ENCODE data around the gene PEX10. TPM values are rescaled to one million over a fixed set of nuclear protein-coding genes. Genes with fewer than 3 reads are reported as not detected.

PEX10 gene
- total RNA-seq, 2 donors from 2014 or later, result 16.2 to 17.4 TPM

DNA sequence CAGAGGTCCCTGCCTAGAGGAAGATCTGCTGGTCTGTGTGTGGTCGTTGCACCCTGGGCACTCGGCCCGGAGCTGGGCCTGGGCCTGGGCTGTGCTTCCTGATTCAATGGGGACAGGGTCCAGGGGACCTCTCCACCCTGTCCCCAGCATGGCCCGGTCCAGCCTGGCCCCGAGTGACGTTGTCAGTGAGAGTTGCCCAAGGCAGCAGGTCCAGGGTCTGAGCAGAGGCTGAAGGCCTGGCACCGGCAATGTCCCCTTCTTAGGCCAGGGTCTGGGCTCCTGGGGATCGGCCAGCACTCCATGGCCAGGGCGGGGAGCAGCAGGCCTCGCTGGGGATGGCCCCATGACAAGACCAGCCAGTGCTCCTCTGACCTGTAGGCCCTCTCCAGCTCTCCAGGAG lies 15.6 kb upstream of the PEX10 start:
- Histone ChIP-seq H3K27ac (no peak overlapping the region), H3K9me3 (peaks cover 0 to 9% of the 10 kb centered on the region in 2 donors), H3K4me3 (no peak overlapping the region), H3K27me3 (no peaks in the 10 kb centered on the region), H3K4me1 (no peaks in the 10 kb centered on the region), H3K36me3 (no peaks in the 10 kb centered on the region)
- no peak for DNase-seq (ENCODE audit: low spot score)
- TF ChIP-seq, protein P1, sequence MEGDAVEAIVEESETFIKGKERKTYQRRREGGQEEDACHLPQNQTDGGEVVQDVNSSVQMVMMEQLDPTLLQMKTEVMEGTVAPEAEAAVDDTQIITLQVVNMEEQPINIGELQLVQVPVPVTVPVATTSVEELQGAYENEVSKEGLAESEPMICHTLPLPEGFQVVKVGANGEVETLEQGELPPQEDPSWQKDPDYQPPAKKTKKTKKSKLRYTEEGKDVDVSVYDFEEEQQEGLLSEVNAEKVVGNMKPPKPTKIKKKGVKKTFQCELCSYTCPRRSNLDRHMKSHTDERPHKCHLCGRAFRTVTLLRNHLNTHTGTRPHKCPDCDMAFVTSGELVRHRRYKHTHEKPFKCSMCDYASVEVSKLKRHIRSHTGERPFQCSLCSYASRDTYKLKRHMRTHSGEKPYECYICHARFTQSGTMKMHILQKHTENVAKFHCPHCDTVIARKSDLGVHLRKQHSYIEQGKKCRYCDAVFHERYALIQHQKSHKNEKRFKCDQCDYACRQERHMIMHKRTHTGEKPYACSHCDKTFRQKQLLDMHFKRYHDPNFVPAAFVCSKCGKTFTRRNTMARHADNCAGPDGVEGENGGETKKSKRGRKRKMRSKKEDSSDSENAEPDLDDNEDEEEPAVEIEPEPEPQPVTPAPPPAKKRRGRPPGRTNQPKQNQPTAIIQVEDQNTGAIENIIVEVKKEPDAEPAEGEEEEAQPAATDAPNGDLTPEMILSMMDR (IDR thresholded peaks at IDR 0.05), result no peak

DNA sequence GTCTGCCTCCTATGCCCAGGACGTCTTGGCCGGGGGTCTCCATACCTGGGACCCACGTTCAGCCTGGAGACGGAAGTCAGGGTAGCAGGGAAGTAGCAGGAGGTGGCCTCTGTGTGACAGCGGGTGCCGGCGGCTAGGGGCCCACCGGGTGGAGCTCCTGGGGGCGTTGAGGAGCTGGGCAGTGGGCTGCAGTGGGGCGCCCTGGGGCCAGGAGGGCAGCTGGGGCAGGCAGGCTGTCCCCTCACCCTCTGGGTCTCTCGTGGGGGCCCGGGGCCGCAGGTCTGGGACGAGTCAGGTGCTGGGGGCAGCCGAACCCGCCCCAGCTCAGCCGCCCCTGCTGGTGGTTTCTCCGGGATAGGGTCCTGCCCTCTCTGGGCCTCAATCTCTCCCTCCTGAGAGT lies 14.7 kb upstream of the PEX10 start:
- Histone ChIP-seq H3K36me3 (no peaks in the 10 kb centered on the region), H3K27ac (no peak overlapping the region), H3K27me3 (no peaks in the 10 kb centered on the region), H3K9me3 (peaks cover 0 to 17% of the 10 kb centered on the region in 2 donors), H3K4me3 (no peak overlapping the region), H3K4me1 (no peaks in the 10 kb centered on the region)
- TF ChIP-seq, protein P1 (IDR thresholded peaks at IDR 0.05), result no peak
- no peak for DNase-seq (ENCODE audit: low spot score)

DNA sequence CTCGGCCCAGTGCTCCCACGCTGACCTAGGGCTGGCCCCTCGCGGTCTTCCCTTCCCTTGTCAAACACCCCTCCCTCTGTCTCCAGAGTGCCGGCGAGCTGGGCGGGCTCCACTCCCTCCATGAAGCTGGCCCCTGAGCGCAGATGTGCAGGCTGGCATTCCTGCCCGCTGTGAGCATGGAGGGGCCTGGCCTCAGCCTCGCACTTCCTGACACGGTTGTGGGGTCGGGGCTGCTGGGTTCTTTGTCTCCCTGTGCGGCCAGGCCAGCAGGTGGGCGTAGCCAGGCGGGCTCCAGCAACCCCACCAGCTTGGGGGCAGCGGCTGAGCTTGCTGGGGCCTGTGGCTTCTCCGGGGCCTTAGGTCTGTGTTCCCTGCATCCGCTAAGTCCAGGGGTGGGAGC lies 14.2 kb upstream of the PEX10 start:
- Histone ChIP-seq H3K27me3 (no peaks in the 10 kb centered on the region), H3K27ac (no peak overlapping the region), H3K4me1 (no peaks in the 10 kb centered on the region), H3K9me3 (peaks cover 0 to 17% of the 10 kb centered on the region in 2 donors), H3K4me3 (no peak overlapping the region), H3K36me3 (no peaks in the 10 kb centered on the region)
- DNase-seq (ENCODE audit: low spot score), result no peak
- TF ChIP-seq, protein P1 (IDR thresholded peaks at IDR 0.05), result no peak

DNA sequence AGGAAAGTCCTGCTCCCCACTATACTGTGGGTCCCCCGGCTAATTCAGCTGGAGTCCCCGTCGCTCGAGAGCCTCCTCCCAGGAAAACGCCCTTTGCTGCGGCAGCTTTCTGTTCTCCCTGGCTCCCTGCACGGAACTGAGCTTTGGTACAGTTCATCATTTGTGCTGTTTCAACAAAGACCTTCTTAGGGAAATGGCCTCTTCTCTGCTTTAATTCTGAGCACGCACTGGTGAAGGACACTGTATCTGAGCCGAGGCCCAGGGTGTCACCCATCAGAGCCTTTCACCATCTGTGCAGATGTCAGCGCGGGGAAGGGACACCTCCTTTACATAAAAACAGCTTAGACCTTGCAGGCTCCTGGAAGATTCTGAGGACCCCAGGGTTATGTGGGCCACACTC lies 13.5 kb upstream of the PEX10 start:
- Histone ChIP-seq H3K4me1 (no peaks in the 10 kb centered on the region), H3K4me3 (no peak overlapping the region), H3K27me3 (no peaks in the 10 kb centered on the region), H3K9me3 (peaks cover 0 to 17% of the 10 kb centered on the region in 2 donors), H3K36me3 (no peaks in the 10 kb centered on the region), H3K27ac (no peak overlapping the region)
- TF ChIP-seq, protein P1 (IDR thresholded peaks at IDR 0.05), result no peak
- DNase-seq (ENCODE audit: low spot score), result no peak

DNA sequence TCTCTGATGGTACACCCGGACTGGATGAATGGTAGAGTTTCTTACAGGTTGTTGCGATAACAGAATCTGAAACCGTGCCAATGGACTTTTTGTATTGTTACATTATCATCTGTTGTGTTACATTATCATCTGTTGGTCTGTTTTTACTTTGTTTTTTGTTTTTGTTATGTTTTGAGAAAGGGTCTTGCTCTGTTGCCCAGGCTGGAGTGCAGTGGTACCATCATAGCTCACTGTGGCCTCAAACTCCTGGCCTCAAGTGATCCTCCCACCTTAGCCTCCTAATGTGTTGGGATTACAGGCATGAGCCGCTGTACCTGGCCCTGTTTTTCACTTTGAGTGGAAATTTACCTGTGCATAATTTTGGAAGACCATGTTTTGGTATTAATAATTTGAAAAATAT lies 10.2 kb upstream of the PEX10 start:
- TF ChIP-seq, protein P1 (IDR thresholded peaks at IDR 0.05), result no peak
- H3K9me3 ChIP-seq, result peaks cover 0 to 17% of the 10 kb centered on the region in 2 donors
- no peaks in the 10 kb centered on the region for H3K27me3 ChIP-seq
- DNase-seq (ENCODE audit: low spot score), result no peak
- no peak overlapping the region for H3K27ac ChIP-seq
- H3K4me3 ChIP-seq, result no peak overlapping the region
- H3K4me1 ChIP-seq, result no peaks in the 10 kb centered on the region
- no peaks in the 10 kb centered on the region for H3K36me3 ChIP-seq

DNA sequence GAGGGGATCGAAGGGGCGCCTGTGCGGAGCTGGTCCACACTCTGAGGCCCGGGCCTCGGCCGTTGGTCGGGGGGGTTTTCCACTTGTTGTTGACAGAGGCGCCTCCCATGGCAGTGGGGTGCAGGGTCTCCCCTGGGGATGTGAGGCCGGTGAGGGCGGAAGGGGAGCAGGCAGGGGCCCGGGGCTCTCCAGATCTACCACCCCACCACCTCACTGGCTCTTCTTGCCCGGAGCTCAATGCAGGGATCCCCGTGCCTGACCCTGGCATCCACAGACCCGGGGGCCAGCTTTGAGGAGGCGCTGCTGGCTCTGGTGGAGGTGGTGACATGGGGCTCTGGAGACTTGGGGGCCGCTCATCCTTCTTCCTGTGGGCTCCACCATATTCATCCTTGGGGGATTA lies 7.1 kb upstream of the PEX10 start:
- DNase-seq (ENCODE audit: low spot score), result no peak

More for the DNA sequence above, 7.1 kb upstream of the PEX10 start:
- Histone ChIP-seq H3K36me3 (no peaks in the 10 kb centered on the region), H3K27me3 (no peaks in the 10 kb centered on the region), H3K4me1 (peaks cover 0 to 2% of the 10 kb centered on the region in 2 donors), H3K4me3 (no peak overlapping the region), H3K9me3 (peaks cover 0 to 17% of the 10 kb centered on the region in 2 donors), H3K27ac (no peak overlapping the region)
- TF ChIP-seq, protein P1 (IDR thresholded peaks at IDR 0.05), result no peak

All from right atrium auricular region (tissue), 2 donors.